ENCODE results near the gene KCNJ10. TPM values are rescaled to one million over a fixed set of nuclear protein-coding genes. Genes with fewer than 3 reads are reported as not detected.
A peak's percentile ranks its signal among the peaks of the same experiment; 100 is the strongest.

Gene KCNJ10
- total and polyA plus RNA-seq, 5 donors from 2014 or later, result not detected

DNA sequence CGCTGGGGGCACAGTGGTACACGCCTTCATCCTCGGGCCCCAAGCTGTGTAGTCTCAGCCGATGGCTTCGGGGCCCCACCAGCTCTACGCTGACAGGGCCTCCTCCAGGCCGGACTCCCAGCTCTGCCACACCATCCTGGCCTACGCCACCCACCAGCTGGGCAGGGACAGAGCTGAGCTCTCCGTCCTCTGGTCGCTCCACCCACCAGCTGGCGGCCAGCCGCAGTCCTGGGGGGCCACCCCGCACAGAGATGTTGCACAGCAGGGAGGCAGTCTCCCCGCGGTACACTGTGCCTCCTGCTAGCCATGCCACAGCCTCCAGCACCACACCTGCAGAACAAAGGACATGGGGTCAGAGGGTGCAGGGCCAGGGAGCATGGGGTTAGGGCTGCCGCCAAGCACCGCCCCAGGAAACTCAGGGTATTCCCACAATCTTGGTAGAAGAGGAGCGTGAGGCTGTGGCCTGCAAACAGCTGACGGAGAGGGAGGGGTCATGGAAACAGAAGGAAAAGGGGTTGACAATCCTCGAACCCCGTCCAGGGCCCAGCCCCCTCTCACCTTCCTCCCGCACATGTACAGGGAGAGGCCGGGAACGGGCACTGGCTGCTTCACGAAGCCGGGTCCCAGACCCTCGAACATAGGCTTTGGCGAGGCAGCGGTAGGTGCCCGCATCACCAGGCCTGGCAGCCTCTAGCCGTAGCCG lies 22.6 kb upstream of the KCNJ10 start:
- ATAC-seq (ENCODE audit: low read depth in 2 of 2) (no peak), DNase-seq (no peak)
- peaks cover 65% of the 10 kb centered on the region for H3K36me3 ChIP-seq (ENCODE audit: control insufficient read depth, insufficient read depth, low read length)
- H3K27ac ChIP-seq (ENCODE audit: insufficient read depth, low read length, poor library complexity, severe bottlenecking), result no peak overlapping the region
- peaks cover 24% of the 10 kb centered on the region for H3K4me1 ChIP-seq (ENCODE audit: control insufficient read depth, insufficient read depth, low read length, poor library complexity, severe bottlenecking)
- peaks cover 23% of the 10 kb centered on the region for H3K36me3 Mint-ChIP-seq
- peak overlapping the region in 1 of 4 donors; percentile 61 for H3K4me3 Mint-ChIP-seq
- H3K27me3 ChIP-seq (ENCODE audit: control insufficient read depth, insufficient read depth, low read length), result no peaks in the 10 kb centered on the region
- peaks cover 0 to 55% (median 24%) of the 10 kb centered on the region in 4 donors for H3K4me1 Mint-ChIP-seq
- H3K27ac Mint-ChIP-seq, result no peak overlapping the region
- H3K4me3 ChIP-seq (ENCODE audit: low read depth, low read length), result no peak overlapping the region
- peaks cover 2% of the 10 kb centered on the region for H3K27me3 Mint-ChIP-seq
- no peaks in the 10 kb centered on the region for H3K9me3 ChIP-seq (ENCODE audit: control insufficient read depth in 2 of 2, low read length in 2 of 2)
- peaks cover 0 to under 1% (median 0%) of the 10 kb centered on the region in 7 donors for H3K9me3 Mint-ChIP-seq

DNA sequence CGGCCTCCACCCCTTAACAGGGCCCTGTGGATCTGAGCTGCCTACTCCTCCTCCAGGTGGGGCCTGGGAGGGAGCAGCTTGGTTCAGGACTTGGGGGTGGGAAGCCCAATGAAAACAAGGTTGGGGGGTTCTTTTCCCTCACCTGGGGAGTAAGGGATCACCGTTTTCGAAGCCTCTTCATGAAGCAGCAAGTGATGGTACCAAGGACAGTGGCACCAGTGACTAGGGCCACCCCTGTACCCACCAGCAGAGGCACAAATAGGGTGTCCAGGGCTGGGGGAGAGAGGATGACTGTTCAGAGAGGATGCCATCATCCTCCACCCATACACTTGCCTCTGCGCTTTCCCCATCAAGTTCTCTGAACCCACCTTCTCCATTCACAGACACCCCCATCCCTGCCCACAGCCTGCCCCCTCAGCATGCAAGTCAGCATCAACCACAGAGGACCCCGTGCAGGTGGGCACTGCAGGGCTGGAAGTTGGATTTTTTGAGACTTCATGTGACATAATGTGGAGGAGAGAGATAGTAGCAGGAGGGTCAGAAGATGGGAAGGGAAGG lies 21.8 kb upstream of the KCNJ10 start:
- H3K36me3 ChIP-seq (ENCODE audit: control insufficient read depth, insufficient read depth, low read length), result peaks cover 69% of the 10 kb centered on the region
- no peak for ATAC-seq (ENCODE audit: low read depth in 2 of 2)
- Mint-ChIP-seq H3K4me1 (peaks cover 0 to 47% (median 18%) of the 10 kb centered on the region in 4 donors), H3K9me3 (no peaks in the 10 kb centered on the region), H3K27ac (no peak overlapping the region), H3K27me3 (no peaks in the 10 kb centered on the region), H3K4me3 (no peak overlapping the region), H3K36me3 (peaks cover 28% of the 10 kb centered on the region)
- no peaks in the 10 kb centered on the region for H3K9me3 ChIP-seq (ENCODE audit: control insufficient read depth in 2 of 2, low read length in 2 of 2)
- H3K27ac ChIP-seq (ENCODE audit: insufficient read depth, low read length, poor library complexity, severe bottlenecking), result no peak overlapping the region
- no peaks in the 10 kb centered on the region for H3K27me3 ChIP-seq (ENCODE audit: control insufficient read depth, insufficient read depth, low read length)
- H3K4me3 ChIP-seq (ENCODE audit: low read depth, low read length), result no peak overlapping the region
- H3K4me1 ChIP-seq (ENCODE audit: control insufficient read depth, insufficient read depth, low read length, poor library complexity, severe bottlenecking), result peaks cover 16% of the 10 kb centered on the region
- DNase-seq, result no peak

DNA sequence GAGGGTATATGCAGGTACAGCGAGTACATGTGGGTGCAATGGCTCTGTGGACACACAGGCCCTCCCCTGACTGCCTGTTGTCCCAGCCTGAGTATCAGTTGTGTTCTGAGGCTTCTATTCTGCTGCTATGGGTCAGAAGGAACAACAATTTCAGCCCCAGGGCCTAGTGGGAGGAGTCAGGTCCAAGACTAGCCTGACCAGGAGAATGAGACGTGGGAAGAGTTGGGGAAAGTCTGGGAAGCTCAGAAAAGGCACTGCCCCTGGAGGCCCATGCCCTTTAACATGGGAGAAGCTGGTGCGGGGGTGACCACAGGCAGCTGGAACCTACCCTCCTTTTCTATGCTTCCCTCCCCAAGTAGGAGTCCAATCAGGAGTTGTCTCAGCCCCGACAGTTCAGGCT lies 20.8 kb upstream of the KCNJ10 start:
- H3K27ac Mint-ChIP-seq, result peak overlapping the region in 2 of 3 donors; percentile 55 to 73
- H3K27me3 Mint-ChIP-seq, result peaks cover 4% of the 10 kb centered on the region
- H3K4me3 Mint-ChIP-seq, result no peak overlapping the region
- Histone ChIP-seq H3K4me1 (ENCODE audit: control insufficient read depth, insufficient read depth, low read length, poor library complexity, severe bottlenecking) (peaks cover 6% of the 10 kb centered on the region), H3K9me3 (ENCODE audit: control insufficient read depth in 2 of 2, low read length in 2 of 2) (no peaks in the 10 kb centered on the region), H3K27ac (ENCODE audit: insufficient read depth, low read length, poor library complexity, severe bottlenecking) (no peak overlapping the region), H3K36me3 (ENCODE audit: control insufficient read depth, insufficient read depth, low read length) (peaks cover 71% of the 10 kb centered on the region), H3K4me3 (ENCODE audit: low read depth, low read length) (no peak overlapping the region), H3K27me3 (ENCODE audit: control insufficient read depth, insufficient read depth, low read length) (no peaks in the 10 kb centered on the region)
- no peaks in the 10 kb centered on the region for H3K9me3 Mint-ChIP-seq
- peaks cover 0 to 42% (median 11%) of the 10 kb centered on the region in 4 donors for H3K4me1 Mint-ChIP-seq
- ATAC-seq (ENCODE audit: low read depth in 2 of 2) (no peak), DNase-seq (no peak)
- H3K36me3 Mint-ChIP-seq, result peaks cover 36% of the 10 kb centered on the region

DNA sequence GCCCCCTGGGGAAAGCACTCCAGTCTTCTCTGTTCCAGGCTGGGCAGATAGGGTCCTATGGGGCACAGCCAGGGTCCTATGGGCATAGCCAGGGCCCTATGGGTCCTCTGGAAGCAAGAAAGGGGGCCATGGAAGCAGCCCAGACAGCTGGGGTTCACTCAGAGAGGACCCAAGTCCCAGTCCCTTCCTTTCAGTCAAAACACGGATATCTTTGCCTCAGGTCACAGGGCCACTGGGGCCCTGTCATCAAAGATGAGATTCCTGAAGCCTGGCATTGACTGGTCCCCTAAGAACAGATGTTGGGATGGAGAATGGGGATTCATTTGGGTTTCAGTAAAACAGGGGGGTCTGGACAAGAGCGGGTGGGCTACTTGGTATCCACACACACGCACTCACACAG lies 19.9 kb upstream of the KCNJ10 start:
- H3K9me3 ChIP-seq (ENCODE audit: control insufficient read depth in 2 of 2, low read length in 2 of 2), result no peaks in the 10 kb centered on the region
- H3K27me3 Mint-ChIP-seq, result peaks cover 4% of the 10 kb centered on the region

DNA sequence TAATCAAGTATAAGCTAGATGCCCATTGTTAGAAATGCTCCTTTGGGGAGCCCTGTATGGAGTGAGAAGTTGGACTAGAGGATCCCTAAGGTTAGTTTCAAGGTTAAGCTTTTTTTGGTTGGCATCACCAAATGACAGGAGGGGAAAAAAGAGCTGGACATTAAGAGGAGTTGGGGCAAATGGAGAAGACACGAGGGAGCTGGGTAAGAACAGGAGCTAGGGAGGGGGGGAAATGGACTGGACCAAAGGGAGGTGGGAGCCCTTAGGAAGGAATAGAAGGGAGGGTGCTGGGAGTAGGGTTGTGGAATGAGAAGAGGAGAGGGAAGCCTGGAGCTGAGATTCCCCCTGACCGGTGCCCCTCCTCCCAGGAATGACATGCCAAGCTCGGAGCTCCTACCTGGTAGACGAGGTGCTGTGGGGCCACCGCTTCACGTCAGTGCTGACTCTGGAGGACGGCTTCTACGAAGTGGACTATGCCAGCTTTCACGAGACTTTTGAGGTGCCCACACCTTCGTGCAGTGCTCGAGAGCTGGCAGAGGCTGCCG lies 17.2 kb upstream of the KCNJ10 start:
- H3K4me1 ChIP-seq (ENCODE audit: control insufficient read depth, insufficient read depth, low read length, poor library complexity, severe bottlenecking), result peaks cover 11% of the 10 kb centered on the region
- DNase-seq (no peak), ATAC-seq (ENCODE audit: low read depth in 2 of 2) (no peak)
- peaks cover 4% of the 10 kb centered on the region for H3K27me3 ChIP-seq (ENCODE audit: control insufficient read depth, insufficient read depth, low read length)
- Mint-ChIP-seq H3K27me3 (peaks cover 13% of the 10 kb centered on the region), H3K36me3 (peaks cover 37% of the 10 kb centered on the region), H3K4me3 (no peak overlapping the region), H3K27ac (peak overlapping the region in 1 of 3 donors; percentile 12), H3K4me1 (peaks cover 0 to 34% (median 14%) of the 10 kb centered on the region in 4 donors), H3K9me3 (no peaks in the 10 kb centered on the region)
- no peak overlapping the region for H3K27ac ChIP-seq (ENCODE audit: insufficient read depth, low read length, poor library complexity, severe bottlenecking)
- H3K36me3 ChIP-seq (ENCODE audit: control insufficient read depth, insufficient read depth, low read length), result peaks cover 41% of the 10 kb centered on the region
- H3K9me3 ChIP-seq (ENCODE audit: control insufficient read depth in 2 of 2, low read length in 2 of 2), result no peaks in the 10 kb centered on the region
- no peak overlapping the region for H3K4me3 ChIP-seq (ENCODE audit: low read depth, low read length)

More for the DNA sequence above, 19.9 kb upstream of the KCNJ10 start:
- H3K27ac Mint-ChIP-seq, result no peak overlapping the region
- peaks cover 66% of the 10 kb centered on the region for H3K36me3 ChIP-seq (ENCODE audit: control insufficient read depth, insufficient read depth, low read length)
- H3K36me3 Mint-ChIP-seq, result peaks cover 41% of the 10 kb centered on the region
- DNase-seq (no peak), ATAC-seq (ENCODE audit: low read depth in 2 of 2) (no peak)
- H3K4me1 Mint-ChIP-seq, result peaks cover 0 to 42% (median 14%) of the 10 kb centered on the region in 4 donors
- H3K27me3 ChIP-seq (ENCODE audit: control insufficient read depth, insufficient read depth, low read length), result no peaks in the 10 kb centered on the region
- H3K4me3 Mint-ChIP-seq, result no peak overlapping the region
- H3K4me3 ChIP-seq (ENCODE audit: low read depth, low read length), result no peak overlapping the region
- H3K9me3 Mint-ChIP-seq, result no peaks in the 10 kb centered on the region
- H3K27ac ChIP-seq (ENCODE audit: insufficient read depth, low read length, poor library complexity, severe bottlenecking), result no peak overlapping the region
- no peaks in the 10 kb centered on the region for H3K4me1 ChIP-seq (ENCODE audit: control insufficient read depth, insufficient read depth, low read length, poor library complexity, severe bottlenecking)

DNA sequence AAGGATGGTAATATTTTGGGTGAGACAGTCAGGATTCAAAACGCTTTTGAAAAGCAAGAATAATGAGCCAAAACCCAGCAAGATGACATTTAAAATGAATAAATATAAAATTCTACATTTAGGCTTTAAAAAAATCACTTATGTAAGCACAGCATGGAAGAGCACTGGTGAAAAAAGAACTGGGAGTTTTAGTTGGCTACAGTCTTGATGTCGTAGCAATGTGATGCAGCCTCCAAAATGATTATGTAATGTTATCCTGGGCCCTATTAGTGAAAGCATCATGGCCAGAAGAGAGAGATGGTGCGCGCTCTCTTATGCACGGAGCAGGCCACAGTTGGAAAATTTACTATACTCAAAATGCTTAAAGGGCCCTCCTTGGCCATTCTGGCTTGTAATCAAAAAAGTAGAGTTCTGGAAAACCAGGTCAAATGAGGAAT lies 16.5 kb upstream of the KCNJ10 start:
- no peaks in the 10 kb centered on the region for H3K9me3 ChIP-seq (ENCODE audit: control insufficient read depth in 2 of 2, low read length in 2 of 2)
- H3K36me3 ChIP-seq (ENCODE audit: control insufficient read depth, insufficient read depth, low read length), result peaks cover 34% of the 10 kb centered on the region
- Mint-ChIP-seq H3K27me3 (peaks cover 20% of the 10 kb centered on the region), H3K4me1 (peaks cover 0 to 31% (median 14%) of the 10 kb centered on the region in 4 donors), H3K36me3 (peaks cover 37% of the 10 kb centered on the region), H3K27ac (peak overlapping the region in 2 of 3 donors; percentile 12 to 52), H3K9me3 (no peaks in the 10 kb centered on the region), H3K4me3 (no peak overlapping the region)
- H3K4me1 ChIP-seq (ENCODE audit: control insufficient read depth, insufficient read depth, low read length, poor library complexity, severe bottlenecking), result peaks cover 11% of the 10 kb centered on the region
- peaks cover 9% of the 10 kb centered on the region for H3K27me3 ChIP-seq (ENCODE audit: control insufficient read depth, insufficient read depth, low read length)
- ATAC-seq (ENCODE audit: low read depth in 2 of 2), result no peak
- no peak overlapping the region for H3K4me3 ChIP-seq (ENCODE audit: low read depth, low read length)
- no peak for DNase-seq
- no peak overlapping the region for H3K27ac ChIP-seq (ENCODE audit: insufficient read depth, low read length, poor library complexity, severe bottlenecking)

DNA sequence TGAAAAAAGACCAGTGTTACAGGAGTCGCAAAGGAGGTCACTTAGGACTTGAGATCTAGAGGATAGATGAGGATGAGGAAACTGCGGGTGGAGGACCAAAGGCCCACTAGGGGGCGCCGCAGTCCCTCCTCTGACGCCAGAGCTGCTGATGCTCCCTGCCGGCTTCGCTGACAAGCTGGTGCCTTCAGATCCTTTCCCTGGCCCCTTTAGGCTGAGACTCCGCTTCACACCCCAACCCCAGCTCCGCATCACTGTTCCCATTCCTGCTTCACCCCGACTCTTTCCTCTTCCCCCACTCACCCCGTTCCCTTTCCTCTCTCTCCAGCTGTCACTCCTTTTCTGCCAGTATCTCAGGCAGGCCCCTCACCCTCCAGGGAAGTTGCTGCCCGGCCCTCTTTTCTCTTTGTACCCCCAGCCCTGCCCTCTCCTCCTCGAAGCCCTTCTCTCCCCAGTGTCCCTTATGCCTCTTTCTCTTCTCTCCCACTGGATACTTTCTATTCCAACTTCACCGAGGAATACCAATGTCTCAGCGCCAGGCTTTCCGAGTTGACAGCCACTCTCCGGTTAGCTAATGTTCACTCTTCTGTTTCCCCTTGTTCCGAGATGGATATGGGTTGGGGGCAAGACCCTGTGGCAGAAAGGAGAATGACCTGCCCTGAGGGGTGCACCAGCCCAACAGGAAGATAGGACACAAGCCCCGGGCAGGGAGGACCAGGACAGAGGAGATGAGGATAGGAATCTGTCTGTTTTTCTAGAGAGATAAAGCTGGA lies 15.9 kb upstream of the KCNJ10 start:
- ATAC-seq (ENCODE audit: low read depth in 2 of 2) (peak; percentile 54 to 66), DNase-seq (peak; percentile 53 to 80 (median 70))
- no peak overlapping the region for H3K4me3 ChIP-seq (ENCODE audit: low read depth, low read length)
- peaks cover 0 to 31% (median 12%) of the 10 kb centered on the region in 4 donors for H3K4me1 Mint-ChIP-seq
- peaks cover 37% of the 10 kb centered on the region for H3K36me3 Mint-ChIP-seq
- H3K27ac Mint-ChIP-seq, result peak overlapping the region; percentile 23 to 73 (median 59)
- H3K36me3 ChIP-seq (ENCODE audit: control insufficient read depth, insufficient read depth, low read length), result peaks cover 28% of the 10 kb centered on the region
- H3K27me3 Mint-ChIP-seq, result peaks cover 26% of the 10 kb centered on the region
- H3K27me3 ChIP-seq (ENCODE audit: control insufficient read depth, insufficient read depth, low read length), result peaks cover 12% of the 10 kb centered on the region
- H3K4me3 Mint-ChIP-seq, result peak overlapping the region in 3 of 4 donors; percentile 45 to 55 (median 53)
- no peaks in the 10 kb centered on the region for H3K9me3 Mint-ChIP-seq
- no peak overlapping the region for H3K27ac ChIP-seq (ENCODE audit: insufficient read depth, low read length, poor library complexity, severe bottlenecking)
- H3K4me1 ChIP-seq (ENCODE audit: control insufficient read depth, insufficient read depth, low read length, poor library complexity, severe bottlenecking), result peaks cover 11% of the 10 kb centered on the region
- H3K9me3 ChIP-seq (ENCODE audit: control insufficient read depth in 2 of 2, low read length in 2 of 2), result no peaks in the 10 kb centered on the region
